MCF 10A (cell line): ENCODE data around the gene RAPGEF5. TPM values are rescaled to one million over a fixed set of nuclear protein-coding genes. Genes with fewer than 3 reads are reported as not detected.

Source experiments
- BruUV-seq: library from RNA; stranded (reverse); fragments of 400-500 nt; replicated peaks from 2 replicates; lab custom pipeline; 2021; lab: Mats Ljungman, UMichigan
- CTCF ChIA-PET: fragments of 300-600 bp; sonication (Branson Sonifier 250); formaldehyde crosslinking; extraction: SDS; loops from one replicate; lab custom pipeline; 2021; ENCODE audit warnings: antibody characterized with exemption, inconsistent platforms; lab: Yijun Ruan, JAX
- POLR2A ChIA-PET: fragments of 300-600, 350-650 bp; sonication (Branson Sonifier 250); formaldehyde crosslinking; extraction: SDS; loops from one replicate; lab custom pipeline; 2020; ENCODE audit warnings: antibody characterized with exemption, inconsistent platforms; lab: Yijun Ruan, JAX
- DNase-seq: peaks from one replicate; pipeline ENCODE4 v3.0.0-alpha.2; 2018; ENCODE audit not compliant: unreplicated experiment
- H3K27ac Mint-ChIP-seq: one replicate; pipeline ENCODE4 v1.8.0; 2022; ENCODE audit warnings: mild to moderate bottlenecking, low read depth, mixed read lengths; ENCODE audit not compliant: unreplicated experiment
- H3K27me3 Mint-ChIP-seq: one replicate; pipeline ENCODE4 v1.8.0; 2022; ENCODE audit warnings: mixed read lengths; ENCODE audit not compliant: insufficient read depth, unreplicated experiment
- H3K36me3 Mint-ChIP-seq: one replicate; pipeline ENCODE4 v1.8.0; 2022; ENCODE audit warnings: mild to moderate bottlenecking, moderate library complexity, mixed read lengths; ENCODE audit not compliant: insufficient read depth, unreplicated experiment
- H3K4me1 Mint-ChIP-seq: one replicate; pipeline ENCODE4 v1.8.0; 2022; ENCODE audit warnings: mixed read lengths; ENCODE audit not compliant: insufficient read depth, unreplicated experiment
- H3K4me3 Mint-ChIP-seq: one replicate; pipeline ENCODE4 v1.8.0; 2022; ENCODE audit warnings: mild to moderate bottlenecking, moderate library complexity, mixed read lengths; ENCODE audit not compliant: unreplicated experiment
- H3K9me3 Mint-ChIP-seq: one replicate; pipeline ENCODE4 v1.8.0; 2022; ENCODE audit warnings: mixed read lengths; ENCODE audit not compliant: unreplicated experiment
- intact Hi-C: fragments of 100-400 bp; cut with micrococcal nuclease; formaldehyde crosslinking; loops from 2 replicates; pipeline ENCODE4 v1.14.1; 2022
- total RNA-seq: library from RNA; stranded (reverse); gene quantifications from 2 replicates; pipeline ENCODE4 v1.2.3, GENCODE V29; 2022
- TF ChIP-seq, protein P1 (sequence below): fragments of 200-600 bp; IDR thresholded peaks from one replicate; pipeline ENCODE4 v1.8.0; 2022; ENCODE audit warnings: antibody characterized with exemption, mild to moderate bottlenecking; ENCODE audit not compliant: unreplicated experiment

The RAPGEF5 gene
- total RNA-seq, 1 experiment from 2014 or later: 1.9 TPM

DNA sequence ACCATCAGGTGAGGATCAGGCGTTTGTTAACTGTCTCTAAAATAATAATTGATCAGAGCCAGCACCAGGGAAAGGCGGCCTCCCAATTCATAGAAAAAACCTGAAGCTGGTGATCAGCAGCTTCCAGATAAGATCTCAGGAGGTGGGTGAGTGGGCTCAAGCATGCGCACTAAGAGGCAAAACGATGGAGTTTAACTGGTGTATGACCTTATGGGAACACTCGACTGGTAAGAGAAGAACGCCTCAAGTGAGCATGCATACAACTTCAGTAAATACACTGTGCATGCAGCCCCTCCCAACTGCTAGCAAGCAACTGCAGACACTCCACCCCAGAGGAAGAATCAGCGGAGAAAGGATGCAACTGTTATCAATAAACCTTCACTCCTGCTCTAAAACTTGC is 18.1 kb downstream of the RAPGEF5 start:
- intact Hi-C loops: no loop called here

DNA sequence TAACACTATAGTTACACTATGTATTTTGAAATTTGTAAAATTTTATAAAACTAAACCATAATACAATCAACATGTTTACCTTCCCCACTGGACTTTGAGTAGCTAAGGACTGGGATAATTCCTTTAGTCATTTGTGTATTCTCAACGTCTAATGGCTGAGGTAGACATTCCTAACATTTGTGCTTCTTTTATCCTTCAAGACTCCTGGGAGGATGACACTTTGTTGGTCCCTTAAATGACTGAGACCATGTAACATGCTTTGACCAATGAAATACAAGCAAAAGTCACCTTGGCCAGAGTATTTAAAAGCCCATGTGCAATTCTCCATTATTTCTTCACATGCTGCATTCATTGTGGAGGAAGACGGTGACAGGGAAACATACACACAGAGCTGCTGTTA is 18.5 kb downstream of the RAPGEF5 start:
- no TSS peak for BruUV-seq
- TF ChIP-seq, protein P1, sequence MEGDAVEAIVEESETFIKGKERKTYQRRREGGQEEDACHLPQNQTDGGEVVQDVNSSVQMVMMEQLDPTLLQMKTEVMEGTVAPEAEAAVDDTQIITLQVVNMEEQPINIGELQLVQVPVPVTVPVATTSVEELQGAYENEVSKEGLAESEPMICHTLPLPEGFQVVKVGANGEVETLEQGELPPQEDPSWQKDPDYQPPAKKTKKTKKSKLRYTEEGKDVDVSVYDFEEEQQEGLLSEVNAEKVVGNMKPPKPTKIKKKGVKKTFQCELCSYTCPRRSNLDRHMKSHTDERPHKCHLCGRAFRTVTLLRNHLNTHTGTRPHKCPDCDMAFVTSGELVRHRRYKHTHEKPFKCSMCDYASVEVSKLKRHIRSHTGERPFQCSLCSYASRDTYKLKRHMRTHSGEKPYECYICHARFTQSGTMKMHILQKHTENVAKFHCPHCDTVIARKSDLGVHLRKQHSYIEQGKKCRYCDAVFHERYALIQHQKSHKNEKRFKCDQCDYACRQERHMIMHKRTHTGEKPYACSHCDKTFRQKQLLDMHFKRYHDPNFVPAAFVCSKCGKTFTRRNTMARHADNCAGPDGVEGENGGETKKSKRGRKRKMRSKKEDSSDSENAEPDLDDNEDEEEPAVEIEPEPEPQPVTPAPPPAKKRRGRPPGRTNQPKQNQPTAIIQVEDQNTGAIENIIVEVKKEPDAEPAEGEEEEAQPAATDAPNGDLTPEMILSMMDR: no peak
- no peak overlapping the region for H3K27ac Mint-ChIP-seq
- H3K4me1 Mint-ChIP-seq: no peaks in the 10 kb centered on the region
- H3K36me3 Mint-ChIP-seq: no peaks in the 10 kb centered on the region
- intact Hi-C loops: no loop called here
- ChIA-PET POLR2A (no interaction called here), CTCF (no interaction called here)
- DNase-seq: no peak
- no peaks in the 10 kb centered on the region for H3K9me3 Mint-ChIP-seq
- no peak overlapping the region for H3K4me3 Mint-ChIP-seq
- no peaks in the 10 kb centered on the region for H3K27me3 Mint-ChIP-seq

More for the DNA sequence above, 18.1 kb downstream of the RAPGEF5 start:
- Mint-ChIP-seq H3K36me3 (no peaks in the 10 kb centered on the region), H3K9me3 (no peaks in the 10 kb centered on the region), H3K27ac (no peak overlapping the region), H3K4me1 (no peaks in the 10 kb centered on the region), H3K27me3 (no peaks in the 10 kb centered on the region), H3K4me3 (no peak overlapping the region)
- DNase-seq: no peak
- no TSS peak for BruUV-seq
- CTCF ChIA-PET: no interaction called here
- TF ChIP-seq, protein P1: no peak
- POLR2A ChIA-PET: interaction anchor here (0.6 kb wide), 1 partner anchor 248 kb away, joined by 3 read pairs; no protein-coding TSS in a partner anchor

DNA sequence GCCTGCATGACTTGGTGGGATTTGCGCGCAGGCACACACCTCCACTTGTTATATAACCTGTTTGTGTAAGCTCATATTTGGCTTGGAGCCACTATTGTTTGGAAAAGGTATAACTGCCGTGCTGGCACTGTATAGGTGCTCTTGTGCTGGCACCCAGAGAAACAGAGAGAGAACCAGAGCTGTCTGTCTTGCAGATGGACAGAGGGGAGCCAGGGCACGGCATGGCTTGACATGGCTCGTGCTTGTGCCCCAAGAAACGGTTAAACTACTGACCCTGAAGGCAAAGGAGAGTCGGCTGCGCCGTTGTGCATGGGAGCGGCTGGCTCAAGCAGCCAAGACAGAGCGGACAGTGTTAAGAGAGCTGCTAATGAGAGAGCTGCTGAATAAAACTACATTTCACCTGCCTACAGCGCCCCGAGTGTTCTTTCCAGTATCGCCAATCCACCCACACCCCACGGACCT is 23.2 kb downstream of the RAPGEF5 start:
- Mint-ChIP-seq H3K9me3 (no peaks in the 10 kb centered on the region), H3K4me1 (peaks cover 9% of the 10 kb centered on the region), H3K4me3 (no peak overlapping the region), H3K27ac (no peak overlapping the region), H3K36me3 (no peaks in the 10 kb centered on the region), H3K27me3 (no peaks in the 10 kb centered on the region)
- TF ChIP-seq, protein P1: no peak
- ChIA-PET POLR2A (no interaction called here), CTCF (interaction anchor here (0.6 to 1.8 kb wide), 4 partner anchors 8 to 110 kb away, joined by 3 to 5 read pairs (median 3); no protein-coding TSS in a partner anchor)
- DNase-seq: no peak
- BruUV-seq: no TSS peak
- intact Hi-C loops: no loop called here

DNA sequence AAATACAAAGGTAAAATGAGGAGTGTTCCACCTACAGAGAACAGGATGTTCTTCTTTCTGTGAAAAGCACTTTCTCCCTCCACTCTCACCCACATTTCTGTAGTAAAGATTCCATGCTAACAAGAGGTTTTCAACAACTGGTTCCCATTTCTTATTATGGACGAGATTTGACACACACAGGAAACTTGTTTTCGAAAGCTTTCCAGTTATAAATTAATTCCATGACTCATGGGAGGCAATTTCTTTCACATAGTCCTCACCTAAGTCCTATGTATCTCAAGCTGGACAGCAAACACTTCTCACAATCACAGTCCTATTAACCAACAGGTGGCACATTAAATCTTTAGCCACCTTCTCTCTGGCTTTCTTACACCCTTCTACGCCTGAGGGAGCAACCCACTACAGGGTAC is 24.5 kb downstream of the RAPGEF5 start:
- Mint-ChIP-seq H3K27me3 (no peaks in the 10 kb centered on the region), H3K36me3 (no peaks in the 10 kb centered on the region), H3K4me3 (no peak overlapping the region), H3K9me3 (no peaks in the 10 kb centered on the region), H3K27ac (no peak overlapping the region), H3K4me1 (peaks cover 9% of the 10 kb centered on the region)
- POLR2A ChIA-PET: interaction anchor here (0.8 to 1.6 kb wide), 2 partner anchors 25 to 53 kb away, joined by 3 to 11 read pairs; partner anchors contain the start of gene RAPGEF5
- no TSS peak for BruUV-seq
- TF ChIP-seq, protein P1: no peak
- intact Hi-C loops: no loop called here
- DNase-seq: peak; percentile 14
- CTCF ChIA-PET: interaction anchor here (0.5 to 1.8 kb wide), 8 partner anchors 9 to 223 kb away, joined by 3 to 5 read pairs (median 3); no protein-coding TSS in a partner anchor
